Measurements from ENCODE around the gene UTF1.

Gene UTF1

GRCh38 chr10:133237588-133238465, 7.8 kb downstream of the UTF1 start, which contains the start of gene VENTX:
Gene VENTX (plus strand): TSS chr10:133237855. CDS start chr10:133237915, 60 bp downstream.
- Mint-ChIP-seq H3K27ac (no peak within 1 kb of the TSS), H3K4me1 (ENCODE audit: low read depth) (peaks cover 23% of the 10 kb centered on the region), H3K4me3 (no peak within 1 kb of the TSS), H3K36me3 (ENCODE audit: low read depth) (no peaks in the 10 kb centered on the region), H3K27me3 (peaks cover 73% of the 10 kb centered on the region), H3K9me3 (no peaks in the 10 kb centered on the region)
- DNase-seq, result no peak

- H3K27ac Mint-ChIP-seq, result no peak overlapping the region
- no peaks in the 10 kb centered on the region for H3K9me3 Mint-ChIP-seq
- no peak for DNase-seq
- H3K4me3 Mint-ChIP-seq, result no peak overlapping the region
- H3K4me1 Mint-ChIP-seq (ENCODE audit: low read depth), result peaks cover 23% of the 10 kb centered on the region
- no peaks in the 10 kb centered on the region for H3K36me3 Mint-ChIP-seq (ENCODE audit: low read depth)
- peaks cover 71% of the 10 kb centered on the region for H3K27me3 Mint-ChIP-seq
Measured at GRCh38 chr10:133238466-133238804, 8.4 kb downstream of the UTF1 start.

- peaks cover 60% of the 10 kb centered on the region for H3K27me3 Mint-ChIP-seq
- H3K36me3 Mint-ChIP-seq (ENCODE audit: low read depth), result no peaks in the 10 kb centered on the region
Measured at GRCh38 chr10:133239990-133240389, 10.0 kb downstream of the UTF1 start.

GRCh38 chr10:133241501-133242205, 11.6 kb downstream of the UTF1 start:
- H3K27me3 Mint-ChIP-seq, result peaks cover 53% of the 10 kb centered on the region
- no peaks in the 10 kb centered on the region for H3K36me3 Mint-ChIP-seq (ENCODE audit: low read depth)
- peak overlapping the region; percentile 65 for H3K4me3 Mint-ChIP-seq
- H3K9me3 Mint-ChIP-seq, result no peaks in the 10 kb centered on the region
- H3K27ac Mint-ChIP-seq, result no peak overlapping the region
- H3K4me1 Mint-ChIP-seq (ENCODE audit: low read depth), result peaks cover 16% of the 10 kb centered on the region
- DNase-seq, result no peak

More at GRCh38 chr10:133239990-133240389, 10.0 kb downstream of the UTF1 start:
- H3K9me3 Mint-ChIP-seq, result no peaks in the 10 kb centered on the region
- no peak overlapping the region for H3K27ac Mint-ChIP-seq
- H3K4me1 Mint-ChIP-seq (ENCODE audit: low read depth), result peaks cover 20% of the 10 kb centered on the region
- DNase-seq, result no peak
- no peak overlapping the region for H3K4me3 Mint-ChIP-seq

- DNase-seq, result no peak
- Mint-ChIP-seq H3K27ac (no peak overlapping the region), H3K9me3 (no peaks in the 10 kb centered on the region), H3K4me1 (ENCODE audit: low read depth) (peaks cover 16% of the 10 kb centered on the region), H3K36me3 (ENCODE audit: low read depth) (no peaks in the 10 kb centered on the region), H3K4me3 (no peak overlapping the region), H3K27me3 (peaks cover 49% of the 10 kb centered on the region)
Measured at GRCh38 chr10:133242611-133243356, 12.8 kb downstream of the UTF1 start.

- Mint-ChIP-seq H3K36me3 (ENCODE audit: low read depth) (no peaks in the 10 kb centered on the region), H3K4me3 (no peak overlapping the region), H3K27me3 (peaks cover 44% of the 10 kb centered on the region), H3K9me3 (no peaks in the 10 kb centered on the region), H3K4me1 (ENCODE audit: low read depth) (peaks cover 15% of the 10 kb centered on the region), H3K27ac (no peak overlapping the region)
- DNase-seq, result no peak
Measured at GRCh38 chr10:133243593-133243992, 13.6 kb downstream of the UTF1 start.

- Mint-ChIP-seq H3K9me3 (no peaks in the 10 kb centered on the region), H3K36me3 (ENCODE audit: low read depth) (no peaks in the 10 kb centered on the region), H3K4me3 (no peak overlapping the region), H3K27ac (no peak overlapping the region), H3K4me1 (ENCODE audit: low read depth) (peaks cover 13% of the 10 kb centered on the region), H3K27me3 (peaks cover 28% of the 10 kb centered on the region)
- no peak for DNase-seq
Measured at GRCh38 chr10:133245439-133246235, 15.6 kb downstream of the UTF1 start.

GRCh38 chr10:133246236-133246626, 16.2 kb downstream of the UTF1 start:
- H3K27me3 Mint-ChIP-seq, result peaks cover 22% of the 10 kb centered on the region
- DNase-seq, result no peak
- no peak overlapping the region for H3K27ac Mint-ChIP-seq
- H3K36me3 Mint-ChIP-seq (ENCODE audit: low read depth), result no peaks in the 10 kb centered on the region
- peaks cover 7% of the 10 kb centered on the region for H3K4me1 Mint-ChIP-seq (ENCODE audit: low read depth)
- H3K4me3 Mint-ChIP-seq, result no peak overlapping the region
- H3K9me3 Mint-ChIP-seq, result no peaks in the 10 kb centered on the region

GRCh38 chr10:133247681-133248333, 17.8 kb downstream of the UTF1 start:
- Mint-ChIP-seq H3K4me3 (no peak overlapping the region), H3K27ac (no peak overlapping the region)

GRCh38 chr10:133248334-133248715, 18.3 kb downstream of the UTF1 start:
- no peaks in the 10 kb centered on the region for H3K4me1 Mint-ChIP-seq (ENCODE audit: low read depth)
- H3K27me3 Mint-ChIP-seq, result peaks cover 2% of the 10 kb centered on the region
- H3K9me3 Mint-ChIP-seq, result no peaks in the 10 kb centered on the region
- H3K27ac Mint-ChIP-seq, result no peak overlapping the region
- no peak overlapping the region for H3K4me3 Mint-ChIP-seq
- H3K36me3 Mint-ChIP-seq (ENCODE audit: low read depth), result no peaks in the 10 kb centered on the region
- no peak for DNase-seq

More at GRCh38 chr10:133247681-133248333, 17.8 kb downstream of the UTF1 start:
- Mint-ChIP-seq H3K4me1 (ENCODE audit: low read depth) (no peaks in the 10 kb centered on the region), H3K9me3 (no peaks in the 10 kb centered on the region), H3K36me3 (ENCODE audit: low read depth) (no peaks in the 10 kb centered on the region), H3K27me3 (peaks cover 7% of the 10 kb centered on the region)
- DNase-seq, result no peak

- Mint-ChIP-seq H3K4me1 (ENCODE audit: low read depth) (no peaks in the 10 kb centered on the region), H3K9me3 (no peaks in the 10 kb centered on the region), H3K27me3 (peaks cover 2% of the 10 kb centered on the region)
Measured at GRCh38 chr10:133249094-133249780, 19.2 kb downstream of the UTF1 start.

GRCh38 chr10:133249975-133250754, 20.1 kb downstream of the UTF1 start:
- no peak overlapping the region for H3K27ac Mint-ChIP-seq

More at GRCh38 chr10:133249094-133249780, 19.2 kb downstream of the UTF1 start:
- H3K36me3 Mint-ChIP-seq (ENCODE audit: low read depth), result no peaks in the 10 kb centered on the region
- DNase-seq, result no peak
- no peak overlapping the region for H3K4me3 Mint-ChIP-seq
- H3K27ac Mint-ChIP-seq, result no peak overlapping the region

More at GRCh38 chr10:133249975-133250754, 20.1 kb downstream of the UTF1 start:
- no peak overlapping the region for H3K4me3 Mint-ChIP-seq
- H3K27me3 Mint-ChIP-seq, result no peaks in the 10 kb centered on the region
- no peaks in the 10 kb centered on the region for H3K9me3 Mint-ChIP-seq
- no peaks in the 10 kb centered on the region for H3K4me1 Mint-ChIP-seq (ENCODE audit: low read depth)
- no peak for DNase-seq
- H3K36me3 Mint-ChIP-seq (ENCODE audit: low read depth), result no peaks in the 10 kb centered on the region

All from activated T-cell treated with anti-CD3 and anti-CD28 coated beads, Interleukin-2, amount 50 U/mL, for 24 hours (primary cell).